Fibroblast of lung (primary cell): ENCODE data around the gene GET3. TPM values are rescaled to one million over a fixed set of nuclear protein-coding genes. Genes with fewer than 3 reads are reported as not detected.

ENCODE experiments used
- DNase-seq, 2 donors: peaks; one replicate each; pipeline versions ENCODE4 v3.0.0 to v3.0.0-alpha.2; 2010; ENCODE audit warnings: low read depth in 2 of 2
- H2AFZ ChIP-seq: 2 replicates; pipeline ENCODE4 v1.5.1; 2012; ENCODE audit warnings: low read length, control low read depth, inconsistent platforms
- H3K27ac ChIP-seq: 2 replicates; pipeline ENCODE4 v1.5.1; 2011; ENCODE audit warnings: low read length, control low read depth; ENCODE audit not compliant: insufficient read depth
- H3K27me3 ChIP-seq: 2 replicates; pipeline ENCODE4 v1.5.1; 2011; ENCODE audit warnings: mild to moderate bottlenecking, low read length; ENCODE audit not compliant: control insufficient read depth, insufficient read depth
- H3K36me3 ChIP-seq: 2 replicates; pipeline ENCODE4 v1.5.1; 2011; ENCODE audit warnings: low read length; ENCODE audit not compliant: control insufficient read depth, insufficient read depth
- H3K4me1 ChIP-seq: 2 replicates; pipeline ENCODE4 v1.5.1; 2011; ENCODE audit warnings: low read length; ENCODE audit not compliant: control insufficient read depth, insufficient read depth; ENCODE audit errors: extremely low read depth
- H3K4me2 ChIP-seq: 2 replicates; pipeline ENCODE4 v1.5.1; 2011; ENCODE audit warnings: low read length, control low read depth; ENCODE audit not compliant: insufficient read depth; ENCODE audit errors: extremely low read depth
- H3K4me3 ChIP-seq, 4 experiments: fragments of 200-600 bp in 1 of 4; sonication (generic) in 1 of 4; replicated peaks in 1 of 4; 2 replicates each; pipeline ENCODE4 v1.5.1; 2011 to 2016; ENCODE audit warnings: low read length in 4 of 4, low read depth in 3 of 4, mild to moderate bottlenecking in 3 of 4, control low read depth in 2 of 4, inconsistent platforms in 1 of 4, mixed read lengths in 1 of 4; ENCODE audit not compliant: insufficient read depth in 1 of 4; ENCODE audit errors: control extremely low read depth in 1 of 4
- H3K79me2 ChIP-seq: 2 replicates; pipeline ENCODE4 v1.5.1; 2012; ENCODE audit warnings: mild to moderate bottlenecking, low read length, inconsistent platforms; ENCODE audit not compliant: control insufficient read depth, insufficient read depth
- H3K9ac ChIP-seq: 2 replicates; pipeline ENCODE4 v1.5.1; 2011; ENCODE audit warnings: mild to moderate bottlenecking, low read length, control low read depth; ENCODE audit not compliant: insufficient read depth
- H3K9me3 ChIP-seq: 2 replicates; pipeline ENCODE4 v1.5.1; 2012; ENCODE audit warnings: low read depth, low read length; ENCODE audit not compliant: control insufficient read depth, insufficient read depth
- H4K20me1 ChIP-seq: 2 replicates; pipeline ENCODE4 v1.5.1; 2011; ENCODE audit warnings: low read length; ENCODE audit not compliant: control insufficient read depth, insufficient read depth; ENCODE audit errors: extremely low read depth
- EZH2 ChIP-seq: IDR thresholded peaks from 2 replicates; pipeline ENCODE4 v1.5.1; 2012; ENCODE audit warnings: low read length, control low read depth, mild to moderate bottlenecking; ENCODE audit errors: missing control alignments
- polyA plus RNA-seq, 2 donors: library from polyadenylated mRNA; depleted of rRNA in 1 of 2; stranded (reverse) in 1 of 2; unstranded in 1 of 2; fragments of >200 nt; gene quantifications; 2 replicates each; pipeline ENCODE4 v1.2.1, GENCODE V29; 2011 to 2012; ENCODE audit warnings: missing spikeins in 1 of 2
- total RNA-seq: library from RNA; depleted of rRNA; stranded (reverse); fragments of >200 nt; gene quantifications from 2 replicates; pipeline ENCODE4 v1.2.1, GENCODE V29; 2014
- TF ChIP-seq, protein P1 (sequence below), 2 donors: IDR thresholded peaks in 1 of 2; conservative IDR thresholded peaks in 1 of 2; 1 replicate in 1 of 2; 2 replicates in 1 of 2; pipeline ENCODE4 v1.5.1; 2011 to 2012; ENCODE audit warnings: low read length in 2 of 2, control low read depth in 1 of 2, inconsistent platforms in 1 of 2, low read depth in 1 of 2, mild to moderate bottlenecking in 1 of 2

The GET3 gene
- total and polyA plus RNA-seq, 2 donors (not counting 1 experiment from before 2014, with no cell fraction given): 94.1 to 123 TPM

GRCh38 chr19:12789098-12789903, 52.0 kb downstream of the GET3 start:
- Histone ChIP-seq H3K4me3 (peak overlapping the region; percentile 17 to 96 (median 33)), H3K4me1 (peaks cover 25% of the 10 kb centered on the region), H4K20me1 (no peaks in the 10 kb centered on the region), H3K36me3 (peaks cover 2% of the 10 kb centered on the region), H3K9ac (peak overlapping the region; percentile 81), H3K4me2 (peak overlapping the region; percentile 97), H3K79me2 (peaks cover 20% of the 10 kb centered on the region), H3K27ac (peak overlapping the region; percentile 97), H3K9me3 (no peaks in the 10 kb centered on the region), H2AFZ (no peak overlapping the region), H3K27me3 (no peaks in the 10 kb centered on the region)
- TF ChIP-seq, protein P1, sequence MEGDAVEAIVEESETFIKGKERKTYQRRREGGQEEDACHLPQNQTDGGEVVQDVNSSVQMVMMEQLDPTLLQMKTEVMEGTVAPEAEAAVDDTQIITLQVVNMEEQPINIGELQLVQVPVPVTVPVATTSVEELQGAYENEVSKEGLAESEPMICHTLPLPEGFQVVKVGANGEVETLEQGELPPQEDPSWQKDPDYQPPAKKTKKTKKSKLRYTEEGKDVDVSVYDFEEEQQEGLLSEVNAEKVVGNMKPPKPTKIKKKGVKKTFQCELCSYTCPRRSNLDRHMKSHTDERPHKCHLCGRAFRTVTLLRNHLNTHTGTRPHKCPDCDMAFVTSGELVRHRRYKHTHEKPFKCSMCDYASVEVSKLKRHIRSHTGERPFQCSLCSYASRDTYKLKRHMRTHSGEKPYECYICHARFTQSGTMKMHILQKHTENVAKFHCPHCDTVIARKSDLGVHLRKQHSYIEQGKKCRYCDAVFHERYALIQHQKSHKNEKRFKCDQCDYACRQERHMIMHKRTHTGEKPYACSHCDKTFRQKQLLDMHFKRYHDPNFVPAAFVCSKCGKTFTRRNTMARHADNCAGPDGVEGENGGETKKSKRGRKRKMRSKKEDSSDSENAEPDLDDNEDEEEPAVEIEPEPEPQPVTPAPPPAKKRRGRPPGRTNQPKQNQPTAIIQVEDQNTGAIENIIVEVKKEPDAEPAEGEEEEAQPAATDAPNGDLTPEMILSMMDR (conservative IDR thresholded peaks at IDR 0.05 in 1 of 2, IDR thresholded peaks at IDR 0.05 in 1 of 2; ENCODE audit: low read depth in 1 of 2, low read length in 2 of 2): no peak
- no peak for TF ChIP-seq EZH2
- no peak for DNase-seq

DNA sequence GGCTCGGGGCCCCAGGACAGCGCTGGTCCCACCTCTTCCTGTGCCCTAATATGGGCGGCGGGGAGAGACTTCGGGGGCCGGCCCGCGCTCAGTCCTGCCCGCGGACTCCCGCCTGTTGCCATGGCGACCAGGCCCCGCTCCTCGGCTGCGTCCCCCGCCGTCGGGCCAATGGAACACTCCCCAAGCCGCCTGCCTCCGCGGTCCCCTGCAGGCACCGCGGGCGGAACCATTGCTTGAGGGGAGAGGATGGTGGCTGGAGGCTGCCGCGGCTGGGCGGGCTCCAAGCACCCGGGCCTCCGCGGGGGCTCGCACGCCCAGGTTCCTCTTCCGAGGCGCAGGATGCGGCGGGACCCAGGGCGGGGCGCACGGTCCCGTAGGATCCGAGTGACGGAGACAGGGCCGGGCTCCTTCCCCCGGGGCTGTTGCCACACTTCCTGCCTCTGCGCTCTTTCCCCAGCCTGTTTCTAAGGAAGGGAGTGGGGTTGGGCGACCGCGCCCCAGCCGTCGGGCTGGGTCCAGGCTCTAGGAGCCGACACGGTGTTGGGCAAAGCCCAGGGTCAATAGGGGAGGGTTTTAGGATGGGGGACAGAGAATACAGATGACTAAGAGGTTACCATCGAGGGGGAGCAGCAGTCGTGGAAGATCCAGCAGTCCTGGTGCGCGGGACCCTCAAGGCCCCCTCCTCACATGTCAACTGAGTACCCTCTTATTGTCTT, 52.8 kb downstream of the GET3 start:
- Histone ChIP-seq H3K4me1 (peaks cover 25% of the 10 kb centered on the region), H3K9me3 (no peaks in the 10 kb centered on the region), H3K9ac (peak overlapping the region; percentile 81), H3K27ac (peak overlapping the region; percentile 97), H3K36me3 (peaks cover 2% of the 10 kb centered on the region), H3K4me2 (peak overlapping the region; percentile 97), H3K27me3 (no peaks in the 10 kb centered on the region), H4K20me1 (no peaks in the 10 kb centered on the region), H3K4me3 (peak overlapping the region; percentile 1 to 96 (median 36)), H3K79me2 (peaks cover 20% of the 10 kb centered on the region), H2AFZ (no peak overlapping the region)
- TF ChIP-seq, protein P1 (conservative IDR thresholded peaks at IDR 0.05 in 1 of 2, IDR thresholded peaks at IDR 0.05 in 1 of 2; ENCODE audit: low read depth in 1 of 2, low read length in 2 of 2): no peak
- TF ChIP-seq EZH2: no peak
- DNase-seq: peak; percentile 96

- Histone ChIP-seq H3K4me1 (peaks cover 24% of the 10 kb centered on the region), H2AFZ (no peak overlapping the region), H4K20me1 (no peaks in the 10 kb centered on the region)
Observed at GRCh38 chr19:12790628-12791344, 53.5 kb downstream of the GET3 start.

More at GRCh38 chr19:12790628-12791344, 53.5 kb downstream of the GET3 start:
- H3K4me2 ChIP-seq: peak overlapping the region; percentile 97
- peak overlapping the region; percentile 1 to 96 (median 36) for H3K4me3 ChIP-seq
- TF ChIP-seq, protein P1 (conservative IDR thresholded peaks at IDR 0.05 in 1 of 2, IDR thresholded peaks at IDR 0.05 in 1 of 2; ENCODE audit: low read depth in 1 of 2, low read length in 2 of 2): no peak
- TF ChIP-seq EZH2: no peak
- DNase-seq: no peak
- H3K36me3 ChIP-seq: peaks cover 2% of the 10 kb centered on the region
- peaks cover 20% of the 10 kb centered on the region for H3K79me2 ChIP-seq
- peak overlapping the region; percentile 97 for H3K27ac ChIP-seq
- no peaks in the 10 kb centered on the region for H3K9me3 ChIP-seq
- no peaks in the 10 kb centered on the region for H3K27me3 ChIP-seq
- peak overlapping the region; percentile 81 for H3K9ac ChIP-seq
